Stimulated activated CD4-positive, alpha-beta T cell treated with anti-CD3 and anti-CD28 coated beads, Interleukin-4, amount 100 ng/mL, for 1 hour (primary cell): ENCODE data around the gene WNT9B.

Experiments
- DNase-seq: peaks from one replicate; pipeline ENCODE4 v3.0.0-alpha.2; 2020

The WNT9B gene

DNA sequence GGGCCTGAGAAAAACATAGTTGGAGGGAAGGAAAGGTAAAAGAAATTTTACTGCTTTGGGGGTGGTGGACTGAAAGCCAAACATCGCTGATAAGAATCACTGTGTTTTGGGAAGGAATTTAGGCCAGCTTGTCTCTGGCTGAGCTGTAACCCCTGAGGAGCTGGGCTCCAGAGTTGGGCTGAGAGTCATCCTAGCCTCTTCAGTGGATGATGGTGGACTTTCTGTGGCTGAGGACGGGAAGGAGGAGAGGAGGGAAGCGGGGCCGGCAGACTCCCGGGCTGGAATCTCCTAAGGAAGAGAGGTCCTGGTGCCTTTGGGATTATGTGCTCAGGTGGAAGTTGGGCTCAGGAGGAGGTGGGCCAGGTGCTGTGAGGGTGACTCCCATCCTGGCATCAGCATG is 8.6 kb downstream of the WNT9B start:
- DNase-seq, result no peak

GRCh38 chr17:46862949-46863348 is 11.6 kb downstream of the WNT9B start:
- DNase-seq, result no peak

DNA sequence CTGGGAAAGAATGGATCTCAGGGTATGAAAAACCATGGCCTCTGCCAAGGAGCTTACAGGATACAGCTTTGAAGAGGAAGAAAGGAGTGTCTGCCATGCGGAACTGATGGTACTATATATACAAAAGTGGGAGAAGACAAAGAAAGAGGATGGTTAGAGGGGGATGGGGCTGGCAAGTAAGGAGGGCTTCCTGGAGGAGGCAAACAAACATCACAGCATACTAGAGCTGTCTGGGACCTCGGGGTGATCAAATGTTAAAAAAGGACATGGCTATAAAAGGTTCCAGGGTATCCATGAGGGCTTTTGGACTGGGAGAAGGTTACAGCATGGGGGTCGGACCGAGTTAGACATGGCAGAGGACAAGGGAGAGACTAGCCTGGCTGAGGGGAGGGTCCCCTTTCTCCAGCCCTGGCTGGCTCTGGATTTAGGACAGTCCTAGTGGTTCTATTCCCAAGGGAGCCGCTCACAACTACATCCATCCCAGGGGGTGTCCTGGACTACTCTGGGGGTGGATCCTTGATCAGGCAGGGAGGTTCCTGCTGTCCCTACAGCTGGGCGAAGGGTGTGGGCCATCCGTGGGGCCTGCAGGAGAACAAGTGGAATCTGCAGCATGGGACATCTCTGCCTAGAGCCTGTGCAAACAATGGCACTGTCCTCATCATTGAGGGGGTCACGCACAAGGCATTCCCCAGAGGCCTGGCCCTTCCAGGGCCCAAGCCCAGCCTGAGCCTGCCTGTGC is 12.2 kb downstream of the WNT9B start:
- no peak for DNase-seq

GRCh38 chr17:46865100-46865499 is 13.7 kb downstream of the WNT9B start:
- no peak for DNase-seq

DNA sequence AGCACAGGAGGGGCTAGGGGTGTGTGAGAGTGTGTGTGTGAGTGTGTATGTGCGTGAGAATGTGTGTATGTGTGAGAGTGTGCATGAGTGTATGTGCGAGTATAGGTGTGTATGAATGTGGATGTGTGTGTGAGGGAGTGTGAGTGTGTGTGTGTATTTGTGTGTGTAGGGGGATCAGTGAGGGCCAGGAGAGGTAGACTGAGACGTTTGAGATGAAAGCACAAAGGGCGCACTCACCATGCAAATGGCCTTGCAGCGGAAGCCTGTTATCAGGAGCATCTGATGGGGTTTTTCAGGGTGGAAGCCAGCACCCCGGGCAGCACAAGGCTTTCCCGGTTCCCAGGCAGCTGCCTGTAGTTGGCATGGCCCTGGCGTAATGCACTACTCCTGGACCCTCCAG is 14.9 kb downstream of the WNT9B start:
- no peak for DNase-seq

DNA sequence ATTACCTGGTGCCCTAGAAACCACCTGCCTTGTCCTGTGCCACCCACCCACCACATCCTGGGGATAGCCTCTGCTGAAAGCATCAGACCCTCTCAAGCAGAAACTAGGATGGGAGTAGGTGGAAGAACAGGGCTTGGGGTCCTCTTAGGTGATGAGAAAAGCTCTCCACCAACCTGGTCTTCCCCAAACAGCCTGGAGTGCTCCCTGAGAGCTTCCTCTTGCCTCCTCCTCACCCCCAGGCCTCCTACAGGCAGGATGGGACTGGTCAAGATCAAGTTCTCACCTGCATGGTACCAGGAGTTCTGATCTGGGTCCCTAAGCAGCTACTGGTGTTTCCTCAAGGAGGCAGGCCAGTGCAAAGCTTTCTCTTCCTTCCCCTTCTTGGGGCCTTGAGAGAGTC is 15.4 kb downstream of the WNT9B start:
- DNase-seq, result no peak

DNA sequence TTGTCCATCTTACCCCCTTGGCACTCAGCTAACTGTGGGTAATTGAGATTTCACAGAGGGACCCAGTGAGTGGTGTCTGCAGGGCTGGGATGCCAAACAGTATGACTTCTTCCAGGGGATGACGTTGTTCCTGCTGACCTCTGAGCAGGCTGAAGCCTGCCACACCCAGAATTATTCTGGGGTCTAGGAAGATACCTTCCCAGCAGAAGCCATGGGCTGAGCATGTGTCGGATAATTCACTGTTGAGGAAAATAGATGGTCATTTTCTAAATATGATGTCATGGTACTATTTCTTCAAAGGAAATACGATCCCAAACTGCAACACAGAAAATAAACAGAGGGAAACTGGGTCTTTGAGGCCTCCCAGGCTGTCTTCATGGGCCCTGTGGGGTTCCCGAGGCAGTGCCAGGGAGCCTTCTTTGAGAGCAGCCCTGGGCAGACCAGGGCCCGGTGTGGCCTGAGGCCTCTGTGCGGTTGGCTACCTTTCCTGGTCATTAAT is 17.4 kb downstream of the WNT9B start:
- no peak for DNase-seq

GRCh38 chr17:46869296-46869695 is 17.9 kb downstream of the WNT9B start:
- no peak for DNase-seq

DNA sequence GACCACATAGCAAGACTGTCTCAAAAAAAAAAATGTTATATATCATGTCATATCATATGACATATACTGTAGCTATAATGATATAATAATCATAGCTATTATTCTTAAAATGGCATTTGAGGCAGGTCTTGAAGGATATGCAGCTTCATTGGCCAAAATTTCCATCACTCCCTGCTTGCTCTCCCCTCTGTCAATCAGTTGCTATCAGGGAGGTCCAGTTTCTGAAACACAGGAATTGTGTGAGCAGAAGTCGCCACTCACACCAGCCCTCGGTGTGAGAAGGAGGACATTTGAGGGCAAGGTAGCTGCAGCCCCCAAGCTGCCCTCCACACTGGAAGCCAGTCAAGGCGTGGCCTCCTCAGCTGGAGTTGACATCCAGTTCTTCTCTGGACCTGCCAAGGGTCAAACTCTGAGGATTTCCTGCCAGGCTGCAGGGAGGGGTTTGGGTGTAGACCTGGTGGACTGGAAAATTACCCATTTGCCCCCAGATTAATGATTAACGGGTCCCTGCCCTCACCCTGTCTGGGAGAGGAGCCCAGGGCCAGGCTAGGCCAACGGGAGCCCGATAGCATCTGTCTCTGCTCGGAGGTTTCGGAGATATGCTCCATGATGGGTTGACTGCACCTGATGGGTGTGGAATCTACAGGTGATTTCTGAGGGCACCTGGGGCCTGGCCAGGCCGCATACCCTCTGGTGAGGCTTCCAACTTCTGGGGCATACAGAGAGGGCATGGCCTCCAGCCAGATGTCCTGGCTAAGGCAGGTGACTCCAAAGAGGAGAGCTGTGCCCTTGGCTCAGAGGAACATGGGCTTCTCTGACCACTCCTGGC is 18.8 kb downstream of the WNT9B start:
- DNase-seq, result no peak

- no peak for DNase-seq
Observed at GRCh38 chr17:46872421-46872820, 21.0 kb downstream of the WNT9B start.

- no peak for DNase-seq
Observed at GRCh38 chr17:46873941-46874645, 22.7 kb downstream of the WNT9B start.

- no peak for DNase-seq
Observed at GRCh38 chr17:46874906-46875305, 23.5 kb downstream of the WNT9B start.

GRCh38 chr17:46875849-46876352 is 24.5 kb downstream of the WNT9B start:
- no peak for DNase-seq

DNA sequence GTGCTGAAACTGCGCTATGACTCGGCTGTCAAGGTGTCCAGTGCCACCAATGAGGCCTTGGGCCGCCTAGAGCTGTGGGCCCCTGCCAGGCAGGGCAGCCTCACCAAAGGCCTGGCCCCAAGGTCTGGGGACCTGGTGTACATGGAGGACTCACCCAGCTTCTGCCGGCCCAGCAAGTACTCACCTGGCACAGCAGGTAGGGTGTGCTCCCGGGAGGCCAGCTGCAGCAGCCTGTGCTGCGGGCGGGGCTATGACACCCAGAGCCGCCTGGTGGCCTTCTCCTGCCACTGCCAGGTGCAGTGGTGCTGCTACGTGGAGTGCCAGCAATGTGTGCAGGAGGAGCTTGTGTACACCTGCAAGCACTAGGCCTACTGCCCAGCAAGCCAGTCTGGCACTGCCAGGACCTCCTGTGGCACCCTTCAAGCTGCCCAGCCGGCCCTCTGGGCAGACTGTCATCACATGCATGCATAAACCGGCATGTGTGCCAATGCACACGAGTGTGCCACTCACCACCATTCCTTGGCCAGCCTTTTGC is 25.0 kb downstream of the WNT9B start:
- no peak for DNase-seq

DNA sequence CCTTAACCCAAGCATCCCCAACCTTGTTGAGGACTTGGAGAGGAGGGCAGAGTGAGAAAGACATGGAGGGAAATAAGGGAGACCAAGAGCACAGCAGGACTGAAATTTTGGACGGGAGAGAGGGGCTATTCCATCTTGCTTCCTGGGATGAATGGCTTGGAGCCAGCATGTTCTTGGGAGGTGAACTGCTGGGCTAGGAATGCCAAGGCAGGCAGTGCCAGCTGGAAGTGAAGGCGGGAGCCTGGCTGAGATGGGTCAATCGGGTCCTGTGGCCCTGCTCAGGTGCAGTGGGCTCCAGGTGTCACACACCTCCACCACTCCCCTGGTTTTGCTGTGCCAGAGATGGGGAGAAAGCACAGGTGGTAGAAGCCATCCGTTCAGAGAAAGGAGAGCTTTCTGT is 25.5 kb downstream of the WNT9B start:
- DNase-seq, result no peak

GRCh38 chr17:46877466-46877865 is 26.1 kb downstream of the WNT9B start:
- no peak for DNase-seq

GRCh38 chr17:46878055-46878454 is 26.7 kb downstream of the WNT9B start:
- DNase-seq, result no peak

DNA sequence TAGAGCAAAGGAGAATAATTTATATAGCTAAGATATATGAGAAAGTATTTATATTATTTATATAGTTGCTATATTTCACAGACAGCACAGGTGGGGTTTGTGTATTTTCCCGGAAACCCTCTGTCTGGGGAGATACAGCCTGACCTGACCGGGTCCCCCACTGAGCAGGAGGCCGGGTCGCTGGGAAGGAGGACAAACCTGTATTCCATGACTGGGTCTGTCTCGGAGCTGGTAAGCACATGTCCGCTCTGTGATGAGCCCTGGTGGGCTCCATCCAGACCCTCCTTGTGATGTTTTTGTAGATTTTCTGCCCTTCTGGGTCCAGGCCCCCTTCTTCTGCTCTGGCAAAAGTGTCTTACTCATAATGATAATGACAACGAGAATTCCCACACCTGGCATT is 27.7 kb downstream of the WNT9B start:
- no peak for DNase-seq

GRCh38 chr17:46881015-46881414 is 29.6 kb downstream of the WNT9B start:
- no peak for DNase-seq

DNA sequence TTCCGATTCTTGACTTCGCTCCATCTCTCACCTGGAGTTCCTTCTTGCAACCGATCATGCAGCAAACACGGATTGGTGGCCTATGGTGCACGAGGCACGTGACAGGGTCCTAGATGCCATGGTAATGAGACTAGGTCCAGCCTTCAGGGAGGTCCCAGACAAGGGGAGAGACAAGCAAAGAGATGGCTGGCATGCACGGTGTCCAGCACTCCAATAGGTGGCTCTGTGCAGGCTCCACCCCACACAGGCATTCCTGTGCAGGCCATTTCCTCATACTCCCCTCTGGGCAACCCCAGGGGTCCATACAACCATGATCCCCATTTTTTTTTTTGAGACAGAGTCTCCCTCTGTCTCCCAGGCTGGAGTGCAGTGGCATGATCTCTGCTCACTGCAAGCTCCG is 31.3 kb downstream of the WNT9B start:
- no peak for DNase-seq

DNA sequence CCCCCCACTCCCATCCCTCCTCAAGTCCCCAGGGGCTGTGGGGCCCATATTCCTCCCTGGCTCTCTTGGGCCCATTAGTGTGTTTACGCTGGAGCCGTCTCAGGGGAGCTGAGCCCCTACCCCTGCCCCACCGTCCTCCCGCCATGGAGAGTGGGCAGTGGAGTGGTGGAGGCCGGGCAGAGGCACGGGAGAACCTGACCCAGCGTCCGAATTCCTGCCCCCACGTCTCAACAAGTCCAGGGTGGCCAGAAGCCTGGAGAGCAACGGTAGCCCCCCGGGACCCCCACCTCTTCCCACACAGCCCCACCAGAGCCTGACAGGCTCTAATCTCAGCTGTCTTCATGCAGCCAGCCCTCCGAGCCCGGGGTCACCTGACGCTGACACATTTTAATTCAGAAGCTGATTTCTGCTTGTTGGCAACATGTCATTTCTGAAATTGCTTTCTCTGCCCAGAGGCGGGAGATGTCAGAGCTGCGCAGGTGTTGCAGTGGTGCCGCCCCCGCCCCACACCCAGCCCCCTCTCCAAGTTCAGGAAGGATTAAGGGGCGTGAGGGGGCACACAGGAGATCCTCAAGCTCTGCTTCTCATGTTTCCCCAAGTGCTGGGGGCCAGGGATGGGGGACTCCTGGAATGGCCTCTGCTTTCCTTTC is 32.6 kb downstream of the WNT9B start:
- DNase-seq, result no peak

DNA sequence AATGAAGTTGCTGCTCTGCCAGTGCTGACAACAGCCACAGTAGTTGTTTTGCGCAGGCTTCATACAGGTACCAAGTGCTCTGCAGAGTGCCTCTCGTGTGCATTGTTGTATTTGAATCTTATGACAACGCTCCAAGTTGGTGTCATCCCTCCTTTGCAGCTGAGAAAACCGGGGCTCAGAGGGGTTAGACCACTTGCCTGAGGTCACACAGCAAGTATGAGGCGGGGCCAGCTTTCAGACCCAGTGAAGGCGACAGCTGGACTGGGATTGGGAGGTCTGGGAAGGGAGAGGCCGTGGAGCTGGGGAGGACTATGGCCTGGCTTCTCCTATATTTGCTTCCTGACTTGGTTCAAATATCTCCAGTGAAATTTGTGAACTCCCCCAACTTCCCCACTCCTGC is 33.2 kb downstream of the WNT9B start:
- DNase-seq, result no peak
